Epidermal melanocyte (primary cell): ENCODE data around the gene FAM171A1.

Source experiments
- DNase-seq: peaks from one replicate; pipeline ENCODE4 v3.0.0; 2011; ENCODE audit warnings: low spot score; ENCODE audit not compliant: insufficient read length

Gene FAM171A1

DNA sequence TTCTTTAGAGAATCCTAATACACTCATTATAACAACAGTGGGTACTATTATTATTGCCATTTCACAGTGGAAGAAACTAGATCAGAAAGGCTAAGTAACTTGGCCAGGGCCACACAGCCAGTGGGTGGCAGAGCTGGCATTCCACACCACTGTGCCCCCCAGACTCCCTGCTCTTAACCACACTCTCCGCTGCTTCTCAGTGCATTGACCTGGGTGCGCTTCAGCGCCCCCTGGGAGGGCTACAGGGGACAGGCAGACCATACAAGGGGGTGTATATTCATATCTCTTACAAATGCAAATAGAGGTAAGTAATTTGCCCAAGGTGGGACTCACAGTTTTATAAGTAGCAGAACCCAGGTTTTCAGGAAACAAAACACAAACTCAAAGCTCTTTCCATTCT is 125.6 kb downstream of the FAM171A1 start:
- no peak for DNase-seq

GRCh38 chr10:15244635-15245197 is 126.4 kb downstream of the FAM171A1 start:
- no peak for DNase-seq

DNA sequence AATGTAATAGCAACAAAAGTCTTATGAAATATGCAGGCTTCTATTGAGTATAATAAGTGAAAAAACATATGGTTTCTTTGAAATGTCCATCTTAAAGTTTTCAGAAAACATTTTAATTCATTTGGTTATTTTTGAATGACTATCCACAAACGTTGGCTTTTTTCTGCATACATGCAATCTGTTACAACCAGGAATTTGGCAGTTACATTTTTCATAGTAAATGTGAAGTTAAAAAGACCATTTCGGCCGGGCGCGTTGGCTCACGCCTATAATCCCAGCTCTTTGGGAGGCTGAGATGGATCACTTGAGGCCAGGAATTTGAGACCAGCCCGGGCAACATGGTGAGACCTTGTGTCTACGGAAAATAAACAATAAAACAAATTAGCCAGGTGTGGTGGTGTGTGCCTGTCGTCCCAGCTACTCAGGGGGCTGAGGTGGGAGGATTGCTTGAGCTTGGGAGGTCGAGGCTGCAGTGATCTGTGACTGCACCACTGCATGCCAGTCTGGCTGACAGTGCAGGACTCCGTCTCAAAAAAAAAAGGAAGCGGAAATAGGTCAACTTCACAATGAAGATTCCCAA is 128.7 kb downstream of the FAM171A1 start:
- DNase-seq, result no peak

GRCh38 chr10:15241306-15241705 is 129.8 kb downstream of the FAM171A1 start:
- DNase-seq, result no peak

DNA sequence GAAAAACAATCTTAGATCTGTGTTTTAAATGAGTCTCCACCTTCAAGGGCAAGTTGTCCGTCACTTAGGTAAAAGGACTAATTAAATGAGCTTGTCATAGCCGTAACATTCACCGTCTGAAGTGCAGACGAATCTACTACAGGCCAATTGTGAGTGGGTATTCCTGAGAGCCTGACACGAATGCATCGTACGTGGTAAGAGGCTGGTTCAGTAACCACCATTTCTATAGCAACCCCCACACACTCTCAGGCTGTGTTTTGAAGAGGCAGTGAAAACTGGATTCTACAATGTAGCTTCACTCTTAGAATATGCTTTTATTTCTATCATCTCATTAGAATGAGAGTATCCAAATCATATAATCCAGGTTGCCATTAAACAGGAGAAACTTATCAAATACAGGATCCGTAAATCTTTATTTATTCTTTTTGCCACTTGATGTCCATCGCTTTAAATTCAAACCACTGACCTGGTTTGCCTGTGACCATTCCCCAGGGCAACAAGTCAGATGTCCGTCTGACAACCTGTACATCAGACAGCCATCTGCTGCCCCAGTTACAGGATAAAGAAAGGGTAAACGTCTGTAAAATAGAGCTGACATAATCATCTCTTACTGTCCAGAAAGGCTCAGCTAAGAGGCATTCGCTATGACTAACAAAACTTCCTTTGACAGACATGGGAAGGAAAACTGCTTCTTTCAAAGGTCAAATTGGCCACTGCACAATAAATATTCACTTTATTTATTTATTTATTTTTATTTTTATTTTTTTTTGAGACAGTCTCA is 132.3 kb downstream of the FAM171A1 start:
- no peak for DNase-seq

DNA sequence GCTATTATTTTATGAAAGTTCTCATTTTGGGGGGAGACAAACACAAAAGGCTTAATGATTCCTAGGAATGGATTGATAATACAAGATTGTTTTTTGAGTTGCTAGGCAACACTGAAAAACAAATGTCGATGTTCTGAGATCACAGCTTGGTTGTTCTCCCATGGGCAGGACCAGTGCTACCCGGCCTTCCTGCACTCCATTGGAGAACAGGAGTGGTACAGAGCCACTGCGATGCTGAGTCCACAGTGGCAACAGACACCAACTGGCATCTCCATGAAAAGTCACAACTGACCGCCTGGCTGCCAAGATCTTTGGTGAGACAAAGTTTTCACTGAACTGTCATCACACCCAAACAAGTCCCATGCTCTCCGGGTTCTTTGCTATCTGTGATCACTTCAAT is 133.7 kb downstream of the FAM171A1 start:
- no peak for DNase-seq

DNA sequence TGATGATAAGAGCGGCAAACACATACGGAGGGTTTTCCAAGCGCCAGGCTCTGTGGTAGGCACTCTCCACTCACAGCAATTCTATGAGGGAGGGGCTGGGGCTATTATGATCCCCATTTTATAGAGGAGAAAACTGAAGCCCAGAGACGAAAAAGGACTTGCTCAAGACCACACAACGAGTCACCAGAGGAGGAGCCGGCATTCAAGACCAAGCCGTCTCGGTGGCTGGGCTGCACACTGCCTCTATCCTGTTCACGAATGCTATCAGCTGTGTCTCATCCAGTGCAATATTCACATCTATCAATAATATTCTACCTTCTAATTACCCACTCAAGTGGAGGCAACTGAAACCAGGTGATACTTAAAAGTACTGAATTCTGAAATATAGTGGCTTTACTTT is 134.7 kb downstream of the FAM171A1 start:
- DNase-seq, result no peak

DNA sequence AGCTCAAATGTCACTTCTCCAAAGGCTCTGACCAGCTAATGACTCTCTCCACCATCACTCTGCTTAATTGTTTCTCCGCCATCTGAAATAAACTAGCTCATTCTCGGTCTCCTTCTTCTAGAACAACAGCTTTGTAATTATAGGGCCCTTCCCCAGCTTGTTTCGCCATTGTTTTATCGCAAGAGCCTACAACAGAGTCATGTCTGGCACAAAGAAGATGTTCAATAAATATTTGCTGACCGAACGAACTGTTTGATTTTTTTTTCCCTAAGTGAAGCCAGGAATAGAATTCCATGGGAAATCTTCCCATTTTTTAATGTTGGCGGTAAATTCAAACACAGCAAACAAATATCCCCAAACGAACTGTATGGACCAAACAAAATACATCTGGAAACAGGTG is 138.8 kb downstream of the FAM171A1 start:
- no peak for DNase-seq

GRCh38 chr10:15231426-15231825 is 139.7 kb downstream of the FAM171A1 start:
- no peak for DNase-seq

GRCh38 chr10:15230257-15230656 is 140.8 kb downstream of the FAM171A1 start:
- DNase-seq, result no peak

DNA sequence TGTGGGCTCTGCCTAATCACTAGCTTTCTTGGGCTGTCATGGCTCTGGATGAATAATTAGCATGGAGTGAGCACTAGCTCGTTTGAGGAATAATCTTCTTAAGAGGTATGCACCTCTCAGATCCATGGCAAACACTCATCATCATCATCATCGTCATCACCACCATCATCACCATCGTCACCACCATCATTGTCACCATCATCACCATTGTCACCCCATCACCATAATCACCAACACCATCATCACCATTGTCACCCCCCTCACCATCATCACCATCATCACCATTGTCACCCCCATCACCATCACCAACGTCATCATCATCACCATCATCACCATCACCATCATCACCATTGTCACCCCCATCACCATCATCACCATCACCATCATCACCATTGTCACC is 141.8 kb downstream of the FAM171A1 start:
- no peak for DNase-seq

GRCh38 chr10:15228426-15228825 is 142.7 kb downstream of the FAM171A1 start:
- DNase-seq, result no peak

- no peak for DNase-seq
Observed at GRCh38 chr10:15227611-15228372, 143.3 kb downstream of the FAM171A1 start.

- DNase-seq, result no peak
Observed at GRCh38 chr10:15225511-15225910, 145.6 kb downstream of the FAM171A1 start.

GRCh38 chr10:15224948-15225347 is 146.1 kb downstream of the FAM171A1 start:
- DNase-seq, result no peak

DNA sequence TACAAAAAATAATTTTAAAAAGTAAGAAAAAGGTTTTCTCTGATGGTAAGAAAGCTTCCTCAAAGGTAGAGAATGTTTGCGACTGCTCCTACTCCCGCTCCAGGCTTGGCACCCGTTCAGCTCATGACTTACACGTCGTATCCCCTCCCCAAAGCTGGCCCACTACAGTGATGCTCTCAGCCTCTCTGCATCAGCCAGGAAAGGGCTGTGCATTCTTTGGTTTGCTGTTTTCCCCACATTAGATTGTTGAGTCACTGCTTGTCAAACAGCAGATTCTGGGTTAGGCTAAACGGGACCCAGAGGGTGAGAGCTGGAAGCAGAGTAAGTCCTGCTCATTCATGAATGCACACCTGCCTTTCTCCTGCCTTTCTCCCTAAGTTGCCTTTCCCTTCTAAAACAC is 147.9 kb downstream of the FAM171A1 start:
- no peak for DNase-seq

DNA sequence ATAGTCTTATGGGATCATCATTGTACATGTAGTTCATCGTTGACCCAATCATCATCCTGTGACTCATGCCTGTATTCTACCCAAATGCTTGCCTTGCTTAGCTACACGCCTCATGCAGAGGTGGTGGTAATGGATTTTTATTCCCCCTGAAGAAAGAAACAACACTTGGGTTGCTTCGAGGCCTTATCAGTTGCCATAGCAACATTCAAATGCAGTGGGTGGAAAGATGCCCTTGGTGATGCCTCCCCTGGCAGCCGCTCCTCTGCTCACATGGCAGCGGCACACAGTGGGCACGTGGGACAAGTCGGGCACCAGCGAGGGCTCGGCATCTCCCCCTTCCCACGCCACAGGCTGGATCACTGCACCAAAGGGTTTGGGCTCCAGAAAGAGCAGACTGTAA is 148.6 kb downstream of the FAM171A1 start:
- no peak for DNase-seq

- DNase-seq, result no peak
Observed at GRCh38 chr10:15220445-15220844, 150.6 kb downstream of the FAM171A1 start.

- no peak for DNase-seq
Observed at GRCh38 chr10:15216700-15217099, 154.4 kb downstream of the FAM171A1 start.

- no peak for DNase-seq
Observed at GRCh38 chr10:15214237-15214636, 156.9 kb downstream of the FAM171A1 start.

GRCh38 chr10:15213461-15213861 is 157.6 kb downstream of the FAM171A1 start:
- DNase-seq, result no peak

- DNase-seq, result no peak
Observed at GRCh38 chr10:15211464-15211979, 159.6 kb downstream of the FAM171A1 start.
